Fibroblast of mammary gland (primary cell): ENCODE results near the gene PRDM16.

Source experiments
- DNase-seq: peaks from one replicate; pipeline ENCODE4 v3.0.0-alpha.2; 2010; ENCODE audit warnings: low read depth
- H3K4me3 ChIP-seq: 2 replicates; pipeline ENCODE4 v1.5.1; 2011; ENCODE audit warnings: low read depth, mild to moderate bottlenecking, low read length, moderate library complexity; ENCODE audit not compliant: control insufficient read depth
- CTCF ChIP-seq: conservative IDR thresholded peaks from 2 replicates; pipeline ENCODE4 v1.5.1; 2011; ENCODE audit warnings: low read depth, low read length, inconsistent platforms; ENCODE audit not compliant: control insufficient read depth, insufficient read depth

Gene PRDM16

DNA sequence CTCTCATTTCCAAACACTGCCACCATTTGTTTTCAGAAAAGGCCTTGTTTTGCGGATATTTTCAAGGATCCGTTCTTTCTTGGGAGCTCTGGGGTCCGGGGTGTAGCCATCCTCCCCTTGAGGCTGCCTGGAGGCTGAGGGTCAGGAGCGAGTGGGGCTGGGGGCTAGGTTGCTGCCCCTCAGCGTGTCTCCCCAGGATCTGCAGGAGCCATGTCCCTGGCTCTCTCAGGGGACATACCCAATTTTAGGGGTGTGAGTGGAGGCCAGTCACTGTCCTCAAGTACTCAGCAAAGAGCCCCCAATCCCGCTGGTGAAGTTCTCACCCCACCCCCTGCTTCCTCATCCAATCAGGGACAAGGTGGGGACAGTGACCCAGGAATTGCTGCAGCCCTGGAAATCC, 15.0 kb upstream of the PRDM16 start:
- no peak for DNase-seq
- no peak for TF ChIP-seq CTCF
- H3K4me3 ChIP-seq, result no peak overlapping the region

DNA sequence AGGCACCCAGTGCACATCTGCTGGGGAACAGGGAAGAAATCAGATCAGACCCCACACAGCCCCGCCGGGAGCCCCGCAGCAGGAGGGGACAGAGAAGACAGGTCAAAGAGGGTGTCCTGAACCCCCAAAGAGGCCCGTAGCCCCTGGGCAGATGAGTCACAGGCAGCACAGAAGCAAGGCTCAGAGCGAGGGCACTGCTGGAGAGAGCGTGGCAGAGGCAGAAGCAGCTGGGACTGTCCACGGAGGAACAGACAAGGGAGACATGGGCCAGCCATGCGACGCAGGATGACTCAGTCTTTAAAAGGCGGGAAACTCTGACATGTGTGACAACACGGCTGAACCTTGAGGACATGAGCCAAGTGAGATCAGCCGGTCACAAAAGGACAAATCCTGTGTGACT, 14.5 kb upstream of the PRDM16 start:
- no peak for TF ChIP-seq CTCF
- no peak for DNase-seq
- H3K4me3 ChIP-seq, result no peak overlapping the region

GRCh38 chr1:3055051-3055450, 14.0 kb upstream of the PRDM16 start:
- no peak for TF ChIP-seq CTCF
- no peak overlapping the region for H3K4me3 ChIP-seq
- no peak for DNase-seq

DNA sequence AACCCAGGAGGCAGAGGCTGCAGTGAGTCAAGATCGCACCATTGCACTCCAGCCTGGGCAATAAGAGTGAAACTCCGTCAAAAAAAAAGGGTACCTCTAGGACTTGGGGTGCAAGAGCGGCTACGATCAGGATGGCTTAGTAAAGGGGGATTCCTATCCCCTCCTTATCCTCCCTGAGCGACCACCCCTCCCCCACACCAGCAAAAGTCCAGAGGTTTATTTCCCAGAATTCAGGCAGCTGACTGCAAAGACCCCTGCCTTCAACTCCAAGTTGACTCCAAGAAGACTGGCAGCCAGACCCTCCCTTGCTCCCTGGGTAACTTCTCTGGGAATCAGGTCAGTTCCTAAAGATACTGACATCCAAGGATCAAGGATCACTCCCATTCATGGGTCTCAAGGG, 12.4 kb upstream of the PRDM16 start:
- TF ChIP-seq CTCF, result no peak
- no peak overlapping the region for H3K4me3 ChIP-seq
- DNase-seq, result no peak

- TF ChIP-seq CTCF, result no peak
- no peak overlapping the region for H3K4me3 ChIP-seq
- no peak for DNase-seq
Measured at GRCh38 chr1:3058263-3059030, 10.6 kb upstream of the PRDM16 start.

GRCh38 chr1:3060127-3060526, 8.9 kb upstream of the PRDM16 start:
- DNase-seq, result no peak
- no peak overlapping the region for H3K4me3 ChIP-seq
- TF ChIP-seq CTCF, result no peak
